ENCODE measurements around the gene GLUD2. TPM values are rescaled to one million over a fixed set of nuclear protein-coding genes. Genes with fewer than 3 reads are reported as not detected.

GLUD2 gene
- total RNA-seq, 1 experiment from 2014 or later: 0.33 TPM

DNA sequence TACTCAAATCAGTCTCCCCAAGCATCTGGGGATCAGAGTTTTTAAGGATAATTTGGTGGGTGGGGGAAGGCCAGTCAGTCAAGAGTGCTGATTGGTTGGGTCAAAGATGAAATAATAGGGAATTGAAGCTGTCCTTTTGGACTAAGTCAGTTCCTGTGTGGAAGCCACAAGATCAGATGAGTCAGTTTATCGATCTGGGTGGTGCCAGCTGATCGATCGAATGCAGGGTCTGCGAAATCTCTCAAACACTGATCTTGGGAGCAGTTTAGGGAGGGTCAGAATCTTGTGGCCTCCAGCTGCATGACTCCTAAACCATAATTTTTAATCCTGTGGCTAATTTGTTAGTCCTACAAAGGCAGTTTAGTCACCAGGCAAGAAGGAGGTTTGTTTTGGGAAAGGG lies 17.3 kb upstream of the GLUD2 start:
- Histone ChIP-seq H3K27me3 (ENCODE audit: control insufficient read depth, insufficient read depth, low read length) (no peaks in the 10 kb centered on the region), H3K4me3 (ENCODE audit: low read depth in 2 of 2, low read length in 2 of 2) (no peak overlapping the region), H3K9me3 (ENCODE audit: control insufficient read depth, insufficient read depth, low read depth, low read length) (no peaks in the 10 kb centered on the region), H3K4me1 (ENCODE audit: control insufficient read depth, insufficient read depth, low read length) (no peaks in the 10 kb centered on the region), H3K36me3 (ENCODE audit: control insufficient read depth, insufficient read depth, low read length) (no peaks in the 10 kb centered on the region), H3K27ac (ENCODE audit: low read length) (no peak overlapping the region)
- DNase-seq (ENCODE audit: low read depth, low spot score): no peak
- no peak for TF ChIP-seq TCF7L2 (IDR thresholded peaks at IDR 0.05; ENCODE audit: low read depth, low read length)
- TF ChIP-seq SIN3A (IDR thresholded peaks at IDR 0.05; ENCODE audit: borderline replicate concordance, insufficient read depth, low read depth, low read length): no peak
- no peak for TF ChIP-seq POLR2AphosphoS5 (IDR thresholded peaks at IDR 0.05; ENCODE audit: low read depth, low read length)
- no peak for TF ChIP-seq CTCF (IDR thresholded peaks at IDR 0.05)
- TF ChIP-seq, protein P1, sequence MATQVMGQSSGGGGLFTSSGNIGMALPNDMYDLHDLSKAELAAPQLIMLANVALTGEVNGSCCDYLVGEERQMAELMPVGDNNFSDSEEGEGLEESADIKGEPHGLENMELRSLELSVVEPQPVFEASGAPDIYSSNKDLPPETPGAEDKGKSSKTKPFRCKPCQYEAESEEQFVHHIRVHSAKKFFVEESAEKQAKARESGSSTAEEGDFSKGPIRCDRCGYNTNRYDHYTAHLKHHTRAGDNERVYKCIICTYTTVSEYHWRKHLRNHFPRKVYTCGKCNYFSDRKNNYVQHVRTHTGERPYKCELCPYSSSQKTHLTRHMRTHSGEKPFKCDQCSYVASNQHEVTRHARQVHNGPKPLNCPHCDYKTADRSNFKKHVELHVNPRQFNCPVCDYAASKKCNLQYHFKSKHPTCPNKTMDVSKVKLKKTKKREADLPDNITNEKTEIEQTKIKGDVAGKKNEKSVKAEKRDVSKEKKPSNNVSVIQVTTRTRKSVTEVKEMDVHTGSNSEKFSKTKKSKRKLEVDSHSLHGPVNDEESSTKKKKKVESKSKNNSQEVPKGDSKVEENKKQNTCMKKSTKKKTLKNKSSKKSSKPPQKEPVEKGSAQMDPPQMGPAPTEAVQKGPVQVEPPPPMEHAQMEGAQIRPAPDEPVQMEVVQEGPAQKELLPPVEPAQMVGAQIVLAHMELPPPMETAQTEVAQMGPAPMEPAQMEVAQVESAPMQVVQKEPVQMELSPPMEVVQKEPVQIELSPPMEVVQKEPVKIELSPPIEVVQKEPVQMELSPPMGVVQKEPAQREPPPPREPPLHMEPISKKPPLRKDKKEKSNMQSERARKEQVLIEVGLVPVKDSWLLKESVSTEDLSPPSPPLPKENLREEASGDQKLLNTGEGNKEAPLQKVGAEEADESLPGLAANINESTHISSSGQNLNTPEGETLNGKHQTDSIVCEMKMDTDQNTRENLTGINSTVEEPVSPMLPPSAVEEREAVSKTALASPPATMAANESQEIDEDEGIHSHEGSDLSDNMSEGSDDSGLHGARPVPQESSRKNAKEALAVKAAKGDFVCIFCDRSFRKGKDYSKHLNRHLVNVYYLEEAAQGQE (IDR thresholded peaks at IDR 0.05; ENCODE audit: insufficient read depth in 1 of 2, low read depth in 2 of 2, low read length in 1 of 2): no peak
- intact Hi-C loops (cut with micrococcal nuclease; ENCODE audit: unreplicated experiment): no loop called here
- no TSS peak for BruUV-seq (replicated peaks)
- ChIA-PET CTCF (no interaction called here), POLR2A (no interaction called here)
- no peak for ATAC-seq
- in situ Hi-C loops (cut with HindIII; ENCODE audit: low pct_unique_long_range_greater_than_20kb, low sequenced_read_pairs): no loop called here

DNA sequence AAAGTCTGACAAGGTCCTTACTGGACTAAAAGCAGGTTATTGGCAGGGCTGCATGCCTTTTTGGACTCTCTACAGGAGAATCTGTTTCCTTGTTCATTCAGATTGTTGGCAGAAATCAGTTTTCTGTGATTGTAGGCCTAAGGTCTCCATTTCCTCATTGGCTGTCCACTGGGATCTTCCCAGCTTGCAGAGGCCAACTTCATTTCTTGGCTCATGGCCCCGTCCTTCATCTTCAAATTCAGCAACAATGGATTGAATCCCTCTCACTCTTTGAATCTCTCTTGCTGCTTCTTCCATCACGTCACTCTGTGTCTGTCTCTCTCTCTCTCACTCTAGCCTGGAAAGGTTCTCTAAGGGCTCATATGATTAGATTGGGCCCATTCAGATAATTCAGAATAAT lies 14.9 kb upstream of the GLUD2 start:
- intact Hi-C loops (cut with micrococcal nuclease; ENCODE audit: unreplicated experiment) (no loop called here), in situ Hi-C loops (cut with HindIII; ENCODE audit: low pct_unique_long_range_greater_than_20kb, low sequenced_read_pairs) (no loop called here)
- ATAC-seq (no peak), DNase-seq (ENCODE audit: low read depth, low spot score) (no peak)
- ChIA-PET CTCF (no interaction called here), POLR2A (no interaction called here)
- Histone ChIP-seq H3K4me1 (ENCODE audit: control insufficient read depth, insufficient read depth, low read length) (no peaks in the 10 kb centered on the region), H3K9me3 (ENCODE audit: control insufficient read depth, insufficient read depth, low read depth, low read length) (no peaks in the 10 kb centered on the region), H3K27ac (ENCODE audit: low read length) (no peak overlapping the region), H3K4me3 (ENCODE audit: low read depth in 2 of 2, low read length in 2 of 2) (no peak overlapping the region), H3K27me3 (ENCODE audit: control insufficient read depth, insufficient read depth, low read length) (no peaks in the 10 kb centered on the region), H3K36me3 (ENCODE audit: control insufficient read depth, insufficient read depth, low read length) (no peaks in the 10 kb centered on the region)
- no TSS peak for BruUV-seq (replicated peaks)
- TF ChIP-seq SIN3A (IDR thresholded peaks at IDR 0.05; ENCODE audit: borderline replicate concordance, insufficient read depth, low read depth, low read length): no peak

DNA sequence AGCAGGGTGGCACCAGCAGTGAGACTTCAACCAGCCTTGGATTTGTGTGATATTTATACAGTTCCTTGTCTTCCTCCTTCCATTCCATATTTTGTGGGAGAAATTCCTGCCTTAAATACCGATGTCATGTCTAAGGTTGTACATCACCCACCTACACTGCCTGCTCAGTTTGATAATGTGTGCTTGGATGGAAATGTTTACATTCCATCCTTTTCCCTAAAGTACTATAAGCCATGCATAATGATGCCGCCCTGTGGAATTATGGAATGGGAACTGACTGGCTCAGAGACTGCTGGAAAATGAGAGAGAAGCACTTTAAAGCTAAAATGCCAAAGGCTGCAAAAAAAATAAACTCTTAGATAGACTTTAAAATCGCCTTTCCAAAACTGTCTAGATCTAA lies 11.3 kb upstream of the GLUD2 start:
- Histone ChIP-seq H3K4me1 (ENCODE audit: control insufficient read depth, insufficient read depth, low read length) (no peaks in the 10 kb centered on the region), H3K36me3 (ENCODE audit: control insufficient read depth, insufficient read depth, low read length) (no peaks in the 10 kb centered on the region), H3K27me3 (ENCODE audit: control insufficient read depth, insufficient read depth, low read length) (no peaks in the 10 kb centered on the region), H3K9me3 (ENCODE audit: control insufficient read depth, insufficient read depth, low read depth, low read length) (no peaks in the 10 kb centered on the region), H3K27ac (ENCODE audit: low read length) (no peak overlapping the region), H3K4me3 (ENCODE audit: low read depth in 2 of 2, low read length in 2 of 2) (no peak overlapping the region)
- no peak for ATAC-seq
- in situ Hi-C loops (cut with HindIII; ENCODE audit: low pct_unique_long_range_greater_than_20kb, low sequenced_read_pairs): no loop called here
- DNase-seq (ENCODE audit: low read depth, low spot score): no peak
- BruUV-seq (replicated peaks): no TSS peak
- TF ChIP-seq SIN3A (IDR thresholded peaks at IDR 0.05; ENCODE audit: borderline replicate concordance, insufficient read depth, low read depth, low read length): no peak
- no peak for TF ChIP-seq POLR2AphosphoS5 (IDR thresholded peaks at IDR 0.05; ENCODE audit: low read depth, low read length)
- TF ChIP-seq TCF7L2 (IDR thresholded peaks at IDR 0.05; ENCODE audit: low read depth, low read length): no peak
- TF ChIP-seq, protein P1 (IDR thresholded peaks at IDR 0.05; ENCODE audit: insufficient read depth in 1 of 2, low read depth in 2 of 2, low read length in 1 of 2): no peak
- no peak for TF ChIP-seq CTCF (IDR thresholded peaks at IDR 0.05)
- ChIA-PET POLR2A (no interaction called here), CTCF (no interaction called here)
- intact Hi-C loops (cut with micrococcal nuclease; ENCODE audit: unreplicated experiment): no loop called here
